K562 (cell line): ENCODE results near the gene LY6G5B. TPM values are rescaled to one million over a fixed set of nuclear protein-coding genes. Genes with fewer than 3 reads are reported as not detected.

ENCODE experiments used
- BHLHE40 ChIP-seq: IDR thresholded peaks from 2 replicates; pipeline ENCODE4 v1.6.1; 2011; ENCODE audit warnings: low read length, improper control_type of control experiment
- BMI1 ChIP-seq: fragments of 150-350 bp; IDR thresholded peaks from 2 replicates; pipeline ENCODE4 v1.6.1; 2014; ENCODE audit warnings: low read length
- FOS ChIP-seq: IDR thresholded peaks from 3 replicates; pipeline ENCODE4 v1.6.1; 2011; ENCODE audit not compliant: insufficient read length; ENCODE audit errors: extremely low read depth
- GABPB1 ChIP-seq: sonication (generic); formaldehyde crosslinking; IDR thresholded peaks from 2 replicates; pipeline ENCODE4 v1.8.0; 2022; ENCODE audit warnings: mild to moderate bottlenecking, missing genetic modification reagents
- JUNB ChIP-seq: fragments of 450-650 bp; formaldehyde crosslinking; conservative IDR thresholded peaks from 2 replicates; pipeline ENCODE4 v1.4.0; 2020; ENCODE audit warnings: mild to moderate bottlenecking
- MAZ ChIP-seq, 2 experiments: fragments of 450-650 bp in 1 of 2; sonication (generic) in 1 of 2; formaldehyde crosslinking; IDR thresholded peaks in 1 of 2; conservative IDR thresholded peaks in 1 of 2; 2 replicates each; pipeline versions ENCODE4 v1.4.0 to v1.5.0; 2020; ENCODE audit warnings: mild to moderate bottlenecking in 1 of 2, missing genetic modification reagents in 1 of 2
- MYC ChIP-seq, 2 experiments: fragments of 250-450 bp in 1 of 2; sonication (Bioruptor Pico) in 1 of 2; IDR thresholded peaks; 2 replicates each; pipeline versions ENCODE4 v1.5.1 to v1.6.1; 2012 to 2021; ENCODE audit warnings: low read depth in 2 of 2, borderline replicate concordance in 1 of 2, improper control_type of control experiment in 1 of 2, low read length in 1 of 2, mild to moderate bottlenecking in 1 of 2, moderate library complexity in 1 of 2
- TEAD2 ChIP-seq: fragments of 450-650 bp; IDR thresholded peaks from 2 replicates; pipeline ENCODE4 v1.6.1; 2016; ENCODE audit warnings: missing genetic modification characterization, control low read depth, missing compliant biosample characterization
- XRCC3 ChIP-seq: fragments of 450-650 bp; IDR thresholded peaks from 2 replicates; pipeline ENCODE4 v1.6.1; 2017; ENCODE audit warnings: mild to moderate bottlenecking, moderate library complexity
- ZC3H4 ChIP-seq: sonication (generic); formaldehyde crosslinking; IDR thresholded peaks from 2 replicates; pipeline ENCODE4 v1.9.0; 2021; ENCODE audit warnings: missing genetic modification reagents, borderline replicate concordance
- ZKSCAN8 ChIP-seq: fragments of 200-800 bp; sonication (Bioruptor generic); IDR thresholded peaks from 2 replicates; pipeline ENCODE4 v1.6.1; 2016; ENCODE audit warnings: missing genetic modification characterization, missing compliant biosample characterization
- ZNF212 ChIP-seq: fragments of 450-650 bp; formaldehyde crosslinking; IDR thresholded peaks from 2 replicates; pipeline ENCODE4 v1.4.0; 2020; ENCODE audit warnings: mild to moderate bottlenecking
- polyA plus RNA-seq, 8 experiments: library from polyadenylated mRNA; depleted of rRNA in 4 of 8; stranded (reverse) in 5 of 8; unstranded in 3 of 8; fragments of >200 nt; fragmentation: Nextera tagmentation in 2 of 8; fragmentation: Illumina TruSeq in 1 of 8; extraction: Ambion mirVana in 2 of 8; extraction: Trizol in 1 of 8; gene quantifications; 2 replicates each; pipeline versions ENCODE4 v1.2.1 to v1.2.3, GENCODE V29; 2011 to 2014; ENCODE audit warnings: inconsistent platforms in 1 of 8, missing spikeins in 1 of 8
- total RNA-seq, 7 experiments: library from RNA; depleted of rRNA in 6 of 7; stranded (reverse); fragments of >200 nt in 6 of 7; fragmentation: Illumina TruSeq in 2 of 7; extraction: Trizol in 2 of 7; gene quantifications; 2 replicates each; pipeline versions ENCODE4 v1.2.1 to v1.2.3, GENCODE V29; 2011 to 2021; ENCODE audit warnings: low replicate concordance in 1 of 7
- TF ChIP-seq, protein P1 (sequence below), 3 experiments: IDR thresholded peaks in 2 of 3; conservative IDR thresholded peaks in 1 of 3; 2 replicates each; pipeline ENCODE4 v1.5.1; 2011 to 2012; ENCODE audit warnings: low read length in 3 of 3, mild to moderate bottlenecking in 3 of 3, control low read depth in 2 of 3, improper control_type of control experiment in 1 of 3, inconsistent platforms in 1 of 3, low read depth in 1 of 3, mixed read lengths in 1 of 3, moderate library complexity in 1 of 3; ENCODE audit not compliant: insufficient read depth in 2 of 3
- TF ChIP-seq, protein P2 (sequence below), 2 experiments: fragments of 450-650 bp; IDR thresholded peaks; 2 replicates each; pipeline ENCODE4 v1.6.1; 2018; ENCODE audit warnings: mild to moderate bottlenecking in 2 of 2, low read depth in 1 of 2; ENCODE audit not compliant: partially characterized antibody in 2 of 2
- TF ChIP-seq, protein P3 (sequence below): fragments of 150-350 bp; conservative IDR thresholded peaks from 2 replicates; pipeline ENCODE4 v1.6.1; 2014; ENCODE audit warnings: low read length
- TF ChIP-seq, protein P4 (sequence below): fragments of 450-650 bp; formaldehyde crosslinking; conservative IDR thresholded peaks from 2 replicates; pipeline ENCODE4 v1.4.0; 2022; ENCODE audit warnings: mild to moderate bottlenecking, missing genetic modification characterization

LY6G5B gene
- total and polyA plus RNA-seq, 9 of the 15 experiments (the other 6 are each of a cell fraction or from before 2014, with no cell fraction given), result 6.0 to 27.0 (median 7.5) TPM

DNA sequence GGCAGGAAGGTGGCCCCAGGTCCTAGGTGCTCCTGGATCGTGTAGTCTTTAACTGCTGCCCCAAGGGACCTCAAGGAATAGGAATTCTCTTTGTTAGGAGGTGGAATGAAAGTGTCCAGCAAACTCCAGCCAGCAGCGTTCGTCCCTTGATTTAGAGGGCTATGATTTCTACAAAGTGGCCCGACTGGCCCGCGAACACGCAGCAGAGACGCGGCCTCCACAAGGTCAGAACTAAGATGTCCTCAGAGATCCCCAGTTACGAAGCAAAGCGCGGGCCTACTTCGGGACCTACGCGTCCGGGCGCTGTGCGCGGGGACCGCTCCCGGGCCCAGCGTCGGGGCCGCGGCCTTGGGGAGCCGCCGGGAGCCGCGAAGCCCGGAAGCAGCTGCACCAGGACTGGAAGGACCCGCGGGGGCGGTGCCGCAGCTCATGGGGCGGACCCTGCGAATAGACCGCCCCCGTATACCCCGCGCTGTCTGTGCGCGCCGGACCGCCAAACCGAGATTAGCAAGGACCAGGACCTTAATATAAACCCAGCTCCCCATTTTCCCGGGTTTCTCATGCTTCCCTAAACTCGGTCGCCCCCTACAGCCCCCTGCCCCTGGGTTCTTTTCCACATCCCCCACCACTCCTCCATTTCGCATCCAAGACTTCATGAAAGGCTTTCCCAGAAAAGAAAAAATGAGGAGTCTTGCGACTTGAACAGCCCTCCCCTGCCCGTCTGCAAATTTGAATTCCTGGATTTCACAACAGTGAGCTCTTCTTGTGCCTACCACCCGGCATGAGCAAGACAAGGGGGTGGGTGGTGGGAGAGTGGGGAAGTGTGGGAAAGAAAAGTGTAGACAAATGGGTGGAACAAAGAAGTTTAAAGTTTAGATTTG, 9.2 kb upstream of the LY6G5B start, which contains the start of gene C6orf47 (continued):
- TF ChIP-seq, protein P1, sequence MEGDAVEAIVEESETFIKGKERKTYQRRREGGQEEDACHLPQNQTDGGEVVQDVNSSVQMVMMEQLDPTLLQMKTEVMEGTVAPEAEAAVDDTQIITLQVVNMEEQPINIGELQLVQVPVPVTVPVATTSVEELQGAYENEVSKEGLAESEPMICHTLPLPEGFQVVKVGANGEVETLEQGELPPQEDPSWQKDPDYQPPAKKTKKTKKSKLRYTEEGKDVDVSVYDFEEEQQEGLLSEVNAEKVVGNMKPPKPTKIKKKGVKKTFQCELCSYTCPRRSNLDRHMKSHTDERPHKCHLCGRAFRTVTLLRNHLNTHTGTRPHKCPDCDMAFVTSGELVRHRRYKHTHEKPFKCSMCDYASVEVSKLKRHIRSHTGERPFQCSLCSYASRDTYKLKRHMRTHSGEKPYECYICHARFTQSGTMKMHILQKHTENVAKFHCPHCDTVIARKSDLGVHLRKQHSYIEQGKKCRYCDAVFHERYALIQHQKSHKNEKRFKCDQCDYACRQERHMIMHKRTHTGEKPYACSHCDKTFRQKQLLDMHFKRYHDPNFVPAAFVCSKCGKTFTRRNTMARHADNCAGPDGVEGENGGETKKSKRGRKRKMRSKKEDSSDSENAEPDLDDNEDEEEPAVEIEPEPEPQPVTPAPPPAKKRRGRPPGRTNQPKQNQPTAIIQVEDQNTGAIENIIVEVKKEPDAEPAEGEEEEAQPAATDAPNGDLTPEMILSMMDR (IDR thresholded peaks at IDR 0.05 in 2 of 3, conservative IDR thresholded peaks at IDR 0.05 in 1 of 3; ENCODE audit: insufficient read depth in 2 of 3, low read depth in 1 of 3, low read length in 3 of 3), result no peak
- TF ChIP-seq ZNF212 (peak; percentile 89; the same call in 1 of the 2 replicates), ZC3H4 (CRISPR knock-in tag) (no peak), TEAD2 (tag) (no peak), GABPB1 (peak; percentile 87), BHLHE40 (0 out of 2 replicates have a peak, but pooled peaks have one; percentile 21), XRCC3 (no peak), BMI1 (no peak), MAZ (CRISPR knock-in tag; conservative IDR thresholded peaks at IDR 0.05 in 1 of 2, IDR thresholded peaks at IDR 0.05 in 1 of 2) (peak; percentile 92 to 95), JUNB (CRISPR knock-in tag) (no peak), MYC (IDR thresholded peaks at IDR 0.05; ENCODE audit: low read depth, low read length) (peak; percentile 68), MYC (CRISPR knock-in tag; IDR thresholded peaks at IDR 0.05; ENCODE audit: borderline replicate concordance, low read depth) (peak; percentile 57), ZKSCAN8 (CRISPR knock-in tag) (no peak), FOS (no peak)
- TF ChIP-seq, protein P2, sequence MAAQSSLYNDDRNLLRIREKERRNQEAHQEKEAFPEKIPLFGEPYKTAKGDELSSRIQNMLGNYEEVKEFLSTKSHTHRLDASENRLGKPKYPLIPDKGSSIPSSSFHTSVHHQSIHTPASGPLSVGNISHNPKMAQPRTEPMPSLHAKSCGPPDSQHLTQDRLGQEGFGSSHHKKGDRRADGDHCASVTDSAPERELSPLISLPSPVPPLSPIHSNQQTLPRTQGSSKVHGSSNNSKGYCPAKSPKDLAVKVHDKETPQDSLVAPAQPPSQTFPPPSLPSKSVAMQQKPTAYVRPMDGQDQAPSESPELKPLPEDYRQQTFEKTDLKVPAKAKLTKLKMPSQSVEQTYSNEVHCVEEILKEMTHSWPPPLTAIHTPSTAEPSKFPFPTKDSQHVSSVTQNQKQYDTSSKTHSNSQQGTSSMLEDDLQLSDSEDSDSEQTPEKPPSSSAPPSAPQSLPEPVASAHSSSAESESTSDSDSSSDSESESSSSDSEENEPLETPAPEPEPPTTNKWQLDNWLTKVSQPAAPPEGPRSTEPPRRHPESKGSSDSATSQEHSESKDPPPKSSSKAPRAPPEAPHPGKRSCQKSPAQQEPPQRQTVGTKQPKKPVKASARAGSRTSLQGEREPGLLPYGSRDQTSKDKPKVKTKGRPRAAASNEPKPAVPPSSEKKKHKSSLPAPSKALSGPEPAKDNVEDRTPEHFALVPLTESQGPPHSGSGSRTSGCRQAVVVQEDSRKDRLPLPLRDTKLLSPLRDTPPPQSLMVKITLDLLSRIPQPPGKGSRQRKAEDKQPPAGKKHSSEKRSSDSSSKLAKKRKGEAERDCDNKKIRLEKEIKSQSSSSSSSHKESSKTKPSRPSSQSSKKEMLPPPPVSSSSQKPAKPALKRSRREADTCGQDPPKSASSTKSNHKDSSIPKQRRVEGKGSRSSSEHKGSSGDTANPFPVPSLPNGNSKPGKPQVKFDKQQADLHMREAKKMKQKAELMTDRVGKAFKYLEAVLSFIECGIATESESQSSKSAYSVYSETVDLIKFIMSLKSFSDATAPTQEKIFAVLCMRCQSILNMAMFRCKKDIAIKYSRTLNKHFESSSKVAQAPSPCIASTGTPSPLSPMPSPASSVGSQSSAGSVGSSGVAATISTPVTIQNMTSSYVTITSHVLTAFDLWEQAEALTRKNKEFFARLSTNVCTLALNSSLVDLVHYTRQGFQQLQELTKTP (IDR thresholded peaks at IDR 0.05; ENCODE audit: low read depth in 1 of 2, partially characterized antibody in 2 of 2), result peak in 1 of 2 experiments; percentile 38
- TF ChIP-seq, protein P3, sequence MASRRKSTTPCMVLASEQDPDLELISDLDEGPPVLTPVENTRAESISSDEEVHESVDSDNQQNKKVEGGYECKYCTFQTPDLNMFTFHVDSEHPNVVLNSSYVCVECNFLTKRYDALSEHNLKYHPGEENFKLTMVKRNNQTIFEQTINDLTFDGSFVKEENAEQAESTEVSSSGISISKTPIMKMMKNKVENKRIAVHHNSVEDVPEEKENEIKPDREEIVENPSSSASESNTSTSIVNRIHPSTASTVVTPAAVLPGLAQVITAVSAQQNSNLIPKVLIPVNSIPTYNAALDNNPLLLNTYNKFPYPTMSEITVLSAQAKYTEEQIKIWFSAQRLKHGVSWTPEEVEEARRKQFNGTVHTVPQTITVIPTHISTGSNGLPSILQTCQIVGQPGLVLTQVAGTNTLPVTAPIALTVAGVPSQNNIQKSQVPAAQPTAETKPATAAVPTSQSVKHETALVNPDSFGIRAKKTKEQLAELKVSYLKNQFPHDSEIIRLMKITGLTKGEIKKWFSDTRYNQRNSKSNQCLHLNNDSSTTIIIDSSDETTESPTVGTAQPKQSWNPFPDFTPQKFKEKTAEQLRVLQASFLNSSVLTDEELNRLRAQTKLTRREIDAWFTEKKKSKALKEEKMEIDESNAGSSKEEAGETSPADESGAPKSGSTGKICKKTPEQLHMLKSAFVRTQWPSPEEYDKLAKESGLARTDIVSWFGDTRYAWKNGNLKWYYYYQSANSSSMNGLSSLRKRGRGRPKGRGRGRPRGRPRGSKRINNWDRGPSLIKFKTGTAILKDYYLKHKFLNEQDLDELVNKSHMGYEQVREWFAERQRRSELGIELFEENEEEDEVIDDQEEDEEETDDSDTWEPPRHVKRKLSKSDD, result no peak; the same call in 1 of the 2 replicates
- TF ChIP-seq, protein P4, sequence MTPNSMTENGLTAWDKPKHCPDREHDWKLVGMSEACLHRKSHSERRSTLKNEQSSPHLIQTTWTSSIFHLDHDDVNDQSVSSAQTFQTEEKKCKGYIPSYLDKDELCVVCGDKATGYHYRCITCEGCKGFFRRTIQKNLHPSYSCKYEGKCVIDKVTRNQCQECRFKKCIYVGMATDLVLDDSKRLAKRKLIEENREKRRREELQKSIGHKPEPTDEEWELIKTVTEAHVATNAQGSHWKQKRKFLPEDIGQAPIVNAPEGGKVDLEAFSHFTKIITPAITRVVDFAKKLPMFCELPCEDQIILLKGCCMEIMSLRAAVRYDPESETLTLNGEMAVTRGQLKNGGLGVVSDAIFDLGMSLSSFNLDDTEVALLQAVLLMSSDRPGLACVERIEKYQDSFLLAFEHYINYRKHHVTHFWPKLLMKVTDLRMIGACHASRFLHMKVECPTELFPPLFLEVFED (CRISPR knock-in tag), result peak; percentile 87; the same call in 1 of the 2 replicates
